Body of pancreas (tissue), 4 donors: ENCODE measurements around the gene GOLM1. TPM values are rescaled to one million over a fixed set of nuclear protein-coding genes. Genes with fewer than 3 reads are reported as not detected.

ENCODE experiments used
- ATAC-seq: fragments of 150-250 bp; one replicate; pipeline ENCODE4 v1.9.1; 2016
- DNase-seq, 4 donors: peaks; one replicate each; pipeline ENCODE4 v3.0.0-alpha.2; 2019
- H3K27ac ChIP-seq, 4 donors: fragments of 200-600 bp; sonication (generic); 1 replicate in 3 of 4; 2 replicates in 1 of 4; pipeline versions ENCODE4 v1.5.1 to v1.6.1; 2016 to 2019; ENCODE audit warnings: mild to moderate bottlenecking in 1 of 4, mixed read lengths in 1 of 4, moderate library complexity in 1 of 4
- H3K27me3 ChIP-seq, 2 donors: fragments of 200-600 bp; sonication (generic); one replicate each; pipeline ENCODE4 v1.6.0; 2016; ENCODE audit warnings: mild to moderate bottlenecking in 1 of 2
- H3K36me3 ChIP-seq, 2 donors: fragments of 200-600 bp; sonication (generic); replicated peaks in 1 of 2; 2 replicates each; pipeline ENCODE4 v1.5.1; 2016; ENCODE audit warnings: low read depth in 2 of 2; ENCODE audit not compliant: insufficient read depth in 1 of 2
- H3K4me1 ChIP-seq: fragments of 200-600 bp; sonication (generic); one replicate; pipeline ENCODE4 v1.6.0; 2016
- H3K4me3 ChIP-seq, 2 donors: fragments of 200-600 bp; sonication (generic); 1 replicate in 1 of 2; 2 replicates in 1 of 2; pipeline ENCODE4 v1.5.1; 2016 to 2019
- H3K9me3 ChIP-seq, 3 donors: fragments of 200-600 bp; sonication (generic); 1 replicate in 2 of 3; 2 replicates in 1 of 3; pipeline ENCODE4 v1.5.1; 2016
- POLR2A ChIP-seq, 3 donors: fragments of 450-650 bp; IDR thresholded peaks; one replicate each; pipeline ENCODE4 v1.6.1; 2016; ENCODE audit warnings: antibody characterized with exemption in 3 of 3, mild to moderate bottlenecking in 2 of 3
- WGBS, 2 donors: methylation state at CpG; one replicate each; pipeline ENCODE4 v1.1.5; 2017; 5-methylcytosine and 5-hydroxymethylcytosine counted together
- intact Hi-C: fragments of 100-400 bp; cut with DNase I; formaldehyde crosslinking; loops from one replicate; pipeline ENCODE4 v1.15.1; 2023
- total RNA-seq, 2 donors: library from RNA; depleted of rRNA; stranded (reverse); fragments of >200 nt; gene quantifications; one replicate each; pipeline ENCODE4 v1.1.0, GENCODE V29; 2016
- TF ChIP-seq, protein P1 (sequence below), 7 experiments: fragments of 450-650 bp in 4 of 7; fragments of 200-600 bp in 3 of 7; sonication (generic) in 3 of 7; IDR thresholded peaks; one replicate each; pipeline ENCODE4 v1.5.1; 2016 to 2019; ENCODE audit warnings: antibody characterized with exemption in 7 of 7

Gene GOLM1
- total RNA-seq, 2 donors from 2014 or later = 29.0 to 36.6 TPM

DNA sequence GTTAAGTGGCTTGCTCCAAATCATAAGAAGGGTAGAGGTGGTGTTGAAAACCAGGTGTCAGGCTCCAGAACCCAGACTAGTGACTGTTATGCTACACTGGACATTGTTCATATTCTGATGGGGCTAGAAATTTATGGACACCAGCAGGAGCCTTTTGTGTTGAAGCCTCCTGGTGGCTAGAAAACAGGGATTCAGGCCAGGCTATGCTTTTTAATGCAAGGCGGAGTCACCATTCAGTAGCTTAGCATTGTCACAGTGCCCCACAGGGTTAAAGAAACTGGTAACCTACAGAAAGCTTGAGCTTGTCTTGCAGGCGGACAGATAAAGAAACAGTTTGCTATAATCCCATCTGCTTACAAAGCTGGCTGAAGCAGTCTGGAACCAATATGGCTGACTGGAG lies 23.0 kb upstream of the GOLM1 start:
- ATAC-seq (no peak), DNase-seq (no peak)
- H3K36me3 ChIP-seq = no peaks in the 10 kb centered on the region
- H3K4me1 ChIP-seq = peaks cover 14% of the 10 kb centered on the region
- no peak for TF ChIP-seq POLR2A (IDR thresholded peaks at IDR 0.05)
- TF ChIP-seq, protein P1, sequence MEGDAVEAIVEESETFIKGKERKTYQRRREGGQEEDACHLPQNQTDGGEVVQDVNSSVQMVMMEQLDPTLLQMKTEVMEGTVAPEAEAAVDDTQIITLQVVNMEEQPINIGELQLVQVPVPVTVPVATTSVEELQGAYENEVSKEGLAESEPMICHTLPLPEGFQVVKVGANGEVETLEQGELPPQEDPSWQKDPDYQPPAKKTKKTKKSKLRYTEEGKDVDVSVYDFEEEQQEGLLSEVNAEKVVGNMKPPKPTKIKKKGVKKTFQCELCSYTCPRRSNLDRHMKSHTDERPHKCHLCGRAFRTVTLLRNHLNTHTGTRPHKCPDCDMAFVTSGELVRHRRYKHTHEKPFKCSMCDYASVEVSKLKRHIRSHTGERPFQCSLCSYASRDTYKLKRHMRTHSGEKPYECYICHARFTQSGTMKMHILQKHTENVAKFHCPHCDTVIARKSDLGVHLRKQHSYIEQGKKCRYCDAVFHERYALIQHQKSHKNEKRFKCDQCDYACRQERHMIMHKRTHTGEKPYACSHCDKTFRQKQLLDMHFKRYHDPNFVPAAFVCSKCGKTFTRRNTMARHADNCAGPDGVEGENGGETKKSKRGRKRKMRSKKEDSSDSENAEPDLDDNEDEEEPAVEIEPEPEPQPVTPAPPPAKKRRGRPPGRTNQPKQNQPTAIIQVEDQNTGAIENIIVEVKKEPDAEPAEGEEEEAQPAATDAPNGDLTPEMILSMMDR (IDR thresholded peaks at IDR 0.05) = no peak
- WGBS, 2 donors = 83 to 93% methylated on average over 1 to 2 of the region's 2 CpGs
- H3K9me3 ChIP-seq = no peaks in the 10 kb centered on the region
- intact Hi-C loops = no loop called here
- no peaks in the 10 kb centered on the region for H3K27me3 ChIP-seq
- H3K27ac ChIP-seq = no peak overlapping the region
- no peak overlapping the region for H3K4me3 ChIP-seq

DNA sequence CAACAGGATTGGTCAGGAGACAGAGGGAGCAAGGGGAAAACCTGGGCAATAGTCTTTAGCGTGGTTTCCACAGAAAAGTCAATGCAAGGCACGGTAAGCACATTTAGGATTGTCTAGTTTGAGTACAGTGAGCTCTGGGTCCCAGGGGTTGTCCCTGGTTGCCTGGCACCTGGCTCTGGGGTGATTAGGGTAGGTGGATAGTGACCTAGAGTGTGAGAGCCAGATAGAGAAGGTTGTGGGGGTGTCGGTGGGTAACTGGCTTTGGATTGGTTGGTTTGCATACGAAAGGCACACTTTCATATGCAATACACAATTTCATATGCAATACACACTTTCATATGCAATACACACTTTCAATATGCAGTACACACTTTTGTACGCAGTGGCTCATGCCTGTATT lies 20.1 kb upstream of the GOLM1 start:
- Histone ChIP-seq H3K9me3 (no peaks in the 10 kb centered on the region), H3K4me1 (no peaks in the 10 kb centered on the region), H3K27ac (no peak overlapping the region), H3K4me3 (no peak overlapping the region), H3K27me3 (no peaks in the 10 kb centered on the region), H3K36me3 (no peaks in the 10 kb centered on the region)
- TF ChIP-seq, protein P1 (IDR thresholded peaks at IDR 0.05) = no peak
- no peak for TF ChIP-seq POLR2A (IDR thresholded peaks at IDR 0.05)
- WGBS, 2 donors = 91 to 93% methylated on average over 5 of the region's 5 CpGs
- no peak for ATAC-seq
- DNase-seq = no peak
- intact Hi-C loops = no loop called here

DNA sequence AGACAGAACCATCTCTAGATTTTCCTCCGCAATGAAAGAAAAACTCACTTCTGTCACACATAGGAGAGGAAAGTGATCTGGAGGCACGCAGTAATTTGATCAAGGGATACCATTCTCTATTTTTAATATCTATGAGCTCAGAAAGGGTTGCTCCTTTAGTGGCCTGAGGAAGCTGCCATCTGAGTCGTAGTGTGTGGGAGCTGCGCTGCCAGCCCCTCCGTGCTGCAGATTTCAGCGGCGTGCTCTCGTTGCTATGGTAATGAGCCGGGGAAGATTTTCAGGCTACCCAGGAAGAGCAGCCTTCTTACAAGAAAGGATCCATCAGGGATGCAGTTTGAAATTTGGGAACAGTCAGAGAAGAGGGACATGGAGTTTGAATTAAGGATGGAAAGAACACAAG lies 17.1 kb upstream of the GOLM1 start:
- H3K4me1 ChIP-seq = no peaks in the 10 kb centered on the region
- H3K27me3 ChIP-seq = no peaks in the 10 kb centered on the region
- intact Hi-C loops = no loop called here
- no peaks in the 10 kb centered on the region for H3K36me3 ChIP-seq
- TF ChIP-seq, protein P1 (IDR thresholded peaks at IDR 0.05) = no peak
- no peak for TF ChIP-seq POLR2A (IDR thresholded peaks at IDR 0.05)
- ATAC-seq = no peak
- no peak overlapping the region for H3K27ac ChIP-seq
- H3K4me3 ChIP-seq = no peak overlapping the region
- WGBS, 2 donors = 73 to 75% methylated on average over 9 of the region's 9 CpGs
- no peaks in the 10 kb centered on the region for H3K9me3 ChIP-seq
- DNase-seq = no peak

DNA sequence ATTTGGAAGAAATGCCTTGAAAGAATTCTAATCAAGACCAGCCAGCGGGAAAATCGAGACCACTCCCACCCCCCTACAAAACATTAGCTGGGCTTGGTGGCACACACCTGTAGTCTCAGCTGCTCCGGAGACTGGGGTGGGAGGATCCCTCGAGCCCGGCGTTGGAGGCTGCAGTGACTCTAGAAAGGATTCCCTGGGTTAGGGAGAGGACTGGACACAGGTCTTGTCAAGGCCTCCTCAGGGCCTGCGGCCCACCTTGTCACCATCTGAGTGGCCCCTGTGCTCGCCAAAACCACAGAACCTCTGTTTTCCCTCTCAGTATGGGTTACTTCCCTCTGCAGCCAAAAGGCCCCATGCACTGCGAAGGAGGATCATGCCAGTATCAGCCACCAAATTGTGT lies 16.5 kb upstream of the GOLM1 start:
- no peaks in the 10 kb centered on the region for H3K9me3 ChIP-seq
- WGBS, 2 donors = 87 to 91% methylated on average over 7 to 9 of the region's 9 CpGs
- H3K27me3 ChIP-seq = no peaks in the 10 kb centered on the region
- intact Hi-C loops = no loop called here
- DNase-seq = no peak
- H3K27ac ChIP-seq = no peak overlapping the region
- ATAC-seq = no peak
- H3K36me3 ChIP-seq = no peaks in the 10 kb centered on the region
- no peaks in the 10 kb centered on the region for H3K4me1 ChIP-seq
- H3K4me3 ChIP-seq = no peak overlapping the region
- TF ChIP-seq, protein P1 (IDR thresholded peaks at IDR 0.05) = no peak
- no peak for TF ChIP-seq POLR2A (IDR thresholded peaks at IDR 0.05)

DNA sequence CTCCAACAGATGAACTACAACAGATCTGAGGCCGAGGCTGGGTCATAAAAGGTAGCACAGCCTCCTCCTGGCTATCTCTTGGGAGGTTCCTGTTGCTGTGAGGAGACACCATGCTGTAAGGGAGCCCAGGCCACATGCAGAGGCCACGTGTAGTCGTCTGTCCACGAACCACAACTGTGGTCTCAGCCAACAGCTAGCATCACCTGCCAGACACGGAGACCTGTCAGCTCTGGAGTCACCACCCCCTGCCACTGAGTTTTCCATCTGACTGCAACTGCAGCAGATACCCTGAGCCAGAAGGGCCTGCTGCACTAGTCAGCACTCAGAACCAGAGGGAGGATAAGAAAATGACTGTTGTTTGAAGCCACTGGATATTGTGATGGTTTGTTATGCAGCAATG lies 12.7 kb upstream of the GOLM1 start:
- TF ChIP-seq POLR2A (IDR thresholded peaks at IDR 0.05) = no peak
- TF ChIP-seq, protein P1 (IDR thresholded peaks at IDR 0.05) = no peak
- ATAC-seq (no peak), DNase-seq (no peak)
- no peaks in the 10 kb centered on the region for H3K27me3 ChIP-seq
- H3K4me3 ChIP-seq = no peak overlapping the region
- no peaks in the 10 kb centered on the region for H3K36me3 ChIP-seq
- H3K27ac ChIP-seq = no peak overlapping the region
- H3K4me1 ChIP-seq = no peaks in the 10 kb centered on the region
- WGBS, 2 donors = 80 to 84% methylated on average over 1 to 5 of the region's 5 CpGs
- no peaks in the 10 kb centered on the region for H3K9me3 ChIP-seq
- intact Hi-C loops = no loop called here
